Smooth muscle cell (in vitro differentiated cells): ENCODE data around the gene FKBP5. TPM values are rescaled to one million over a fixed set of nuclear protein-coding genes. Genes with fewer than 3 reads are reported as not detected.
A peak's percentile ranks its signal among the peaks of the same experiment; 100 is the strongest.
"Not testable (repeated sequence)": the region's sequence is repeated elsewhere in the genome, so short reads cannot be mapped to it uniquely, and the experiment has no call there.

ENCODE experiments used
- DNase-seq: peaks from one replicate; lab custom pipeline; 2025; ENCODE audit not compliant: unreplicated experiment; lab: John Stamatoyannopoulos, UW
- H2AFZ ChIP-seq: fragments of 200-600 bp; sonication (generic); 2 replicates; pipeline ENCODE4 v1.6.0; 2016; ENCODE audit warnings: antibody characterized with exemption, low read depth, mild to moderate bottlenecking
- H3F3A ChIP-seq: fragments of 200-600 bp; sonication (generic); 2 replicates; pipeline ENCODE4 v1.6.0; 2017; ENCODE audit warnings: antibody characterized with exemption, low read depth
- H3K27ac ChIP-seq: fragments of 200-600 bp; sonication (generic); 2 replicates; pipeline ENCODE4 v1.5.1; 2016; ENCODE audit warnings: low read depth, mild to moderate bottlenecking
- H3K27me3 ChIP-seq: fragments of 200-600 bp; sonication (generic); 2 replicates; pipeline ENCODE4 v1.6.1; 2016; ENCODE audit warnings: low read depth, mild to moderate bottlenecking
- H3K36me3 ChIP-seq: fragments of 200-600 bp; sonication (generic); 2 replicates; pipeline ENCODE4 v1.5.1; 2016; ENCODE audit warnings: low read depth
- H3K4me1 ChIP-seq: fragments of 200-600 bp; sonication (generic); 2 replicates; pipeline ENCODE4 v1.5.1; 2016; ENCODE audit warnings: low read depth
- H3K4me2 ChIP-seq: fragments of 200-600 bp; sonication (generic); 2 replicates; pipeline ENCODE4 v1.6.0; 2016; ENCODE audit warnings: mild to moderate bottlenecking
- H3K4me3 ChIP-seq: fragments of 200-600 bp; sonication (generic); 2 replicates; pipeline ENCODE4 v1.5.1; 2016; ENCODE audit warnings: mild to moderate bottlenecking
- H3K79me2 ChIP-seq: fragments of 200-600 bp; sonication (generic); 2 replicates; pipeline ENCODE4 v1.6.0; 2016; ENCODE audit warnings: low read depth, mild to moderate bottlenecking
- H3K9ac ChIP-seq: fragments of 200-600 bp; sonication (generic); 2 replicates; pipeline ENCODE4 v1.6.0; 2016; ENCODE audit warnings: low read depth
- H3K9me3 ChIP-seq: fragments of 200-600 bp; sonication (generic); replicated peaks from 2 replicates; pipeline ENCODE4 v1.5.1; 2016; ENCODE audit warnings: low read depth
- H4K20me1 ChIP-seq: fragments of 200-600 bp; sonication (generic); 2 replicates; pipeline ENCODE4 v1.6.0; 2016; ENCODE audit warnings: low read depth
- WGBS: methylation state at CpG from one replicate; pipeline ENCODE4 v1.1.7; 2016; ENCODE audit warnings: low lambda C conversion rate; 5-methylcytosine and 5-hydroxymethylcytosine counted together
- polyA plus RNA-seq: library from polyadenylated mRNA; unstranded; fragments of >200 nt; fragmentation: Nextera tagmentation; extraction: Ambion mirVana; gene quantifications from 2 replicates; pipeline ENCODE4 v1.2.1, GENCODE V29; 2016
- total RNA-seq: library from RNA; depleted of rRNA; stranded (reverse); fragments of >200 nt; gene quantifications from 2 replicates; pipeline ENCODE4 v1.2.3, GENCODE V29; 2014
- TF ChIP-seq, protein P1 (sequence below): fragments of 200-600 bp; sonication (generic); IDR thresholded peaks from 2 replicates; pipeline ENCODE4 v1.5.1; 2017; ENCODE audit warnings: borderline replicate concordance, mild to moderate bottlenecking, antibody characterized with exemption; ENCODE audit not compliant: insufficient read depth, poor library complexity, severe bottlenecking

The FKBP5 gene
- total and polyA plus RNA-seq, 2 experiments from 2014 or later, result 0.85 to 3.8 TPM

DNA sequence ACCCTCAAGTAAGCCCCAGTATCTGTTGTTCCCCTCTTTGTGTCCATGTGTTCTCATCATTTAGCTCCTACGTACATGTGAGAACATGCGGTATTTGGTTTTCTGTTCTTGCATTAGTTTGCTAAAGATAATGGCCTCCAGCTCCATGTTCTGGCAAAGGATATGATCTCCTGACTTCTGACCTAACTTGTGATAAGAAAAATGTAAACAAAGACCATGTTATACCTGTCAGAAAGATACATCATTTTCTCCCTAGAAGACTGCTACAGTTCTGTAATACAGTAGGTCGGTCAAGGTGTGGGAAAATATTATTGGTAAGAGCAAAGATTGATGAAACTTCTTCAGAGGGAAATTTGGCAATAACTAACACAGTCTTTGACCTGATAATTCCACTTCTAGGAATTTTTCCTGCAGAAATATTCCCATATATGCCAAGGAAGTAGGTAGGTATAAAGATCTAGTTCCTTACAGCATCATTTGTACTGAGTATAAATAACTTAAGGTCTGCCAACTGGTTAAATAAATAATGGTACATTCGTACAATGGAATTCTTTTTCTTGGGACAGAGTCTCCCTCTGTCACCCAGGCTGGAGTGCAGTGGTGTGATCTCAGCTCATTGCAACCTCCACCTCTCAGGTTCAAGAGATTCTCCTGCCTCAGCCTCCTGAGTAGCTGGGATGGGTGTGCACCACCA is 19.1 kb upstream of the FKBP5 start:
- H3K9ac ChIP-seq, result no peak overlapping the region
- WGBS, result 77% methylated on average over 4 of the region's 4 CpGs
- H3K4me3 ChIP-seq, result no peak overlapping the region
- TF ChIP-seq, protein P1, sequence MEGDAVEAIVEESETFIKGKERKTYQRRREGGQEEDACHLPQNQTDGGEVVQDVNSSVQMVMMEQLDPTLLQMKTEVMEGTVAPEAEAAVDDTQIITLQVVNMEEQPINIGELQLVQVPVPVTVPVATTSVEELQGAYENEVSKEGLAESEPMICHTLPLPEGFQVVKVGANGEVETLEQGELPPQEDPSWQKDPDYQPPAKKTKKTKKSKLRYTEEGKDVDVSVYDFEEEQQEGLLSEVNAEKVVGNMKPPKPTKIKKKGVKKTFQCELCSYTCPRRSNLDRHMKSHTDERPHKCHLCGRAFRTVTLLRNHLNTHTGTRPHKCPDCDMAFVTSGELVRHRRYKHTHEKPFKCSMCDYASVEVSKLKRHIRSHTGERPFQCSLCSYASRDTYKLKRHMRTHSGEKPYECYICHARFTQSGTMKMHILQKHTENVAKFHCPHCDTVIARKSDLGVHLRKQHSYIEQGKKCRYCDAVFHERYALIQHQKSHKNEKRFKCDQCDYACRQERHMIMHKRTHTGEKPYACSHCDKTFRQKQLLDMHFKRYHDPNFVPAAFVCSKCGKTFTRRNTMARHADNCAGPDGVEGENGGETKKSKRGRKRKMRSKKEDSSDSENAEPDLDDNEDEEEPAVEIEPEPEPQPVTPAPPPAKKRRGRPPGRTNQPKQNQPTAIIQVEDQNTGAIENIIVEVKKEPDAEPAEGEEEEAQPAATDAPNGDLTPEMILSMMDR, result no peak
- no peaks in the 10 kb centered on the region for H3K9me3 ChIP-seq
- no peak overlapping the region for H3K27ac ChIP-seq
- H3K4me2 ChIP-seq, result no peak overlapping the region
- no peaks in the 10 kb centered on the region for H3K79me2 ChIP-seq
- H3K27me3 ChIP-seq, result no peaks in the 10 kb centered on the region
- H3F3A ChIP-seq, result no peaks in the 10 kb centered on the region
- DNase-seq, result no peak
- H3K36me3 ChIP-seq, result no peaks in the 10 kb centered on the region
- peaks cover 4% of the 10 kb centered on the region for H3K4me1 ChIP-seq
- no peaks in the 10 kb centered on the region for H4K20me1 ChIP-seq
- H2AFZ ChIP-seq, result no peak overlapping the region

DNA sequence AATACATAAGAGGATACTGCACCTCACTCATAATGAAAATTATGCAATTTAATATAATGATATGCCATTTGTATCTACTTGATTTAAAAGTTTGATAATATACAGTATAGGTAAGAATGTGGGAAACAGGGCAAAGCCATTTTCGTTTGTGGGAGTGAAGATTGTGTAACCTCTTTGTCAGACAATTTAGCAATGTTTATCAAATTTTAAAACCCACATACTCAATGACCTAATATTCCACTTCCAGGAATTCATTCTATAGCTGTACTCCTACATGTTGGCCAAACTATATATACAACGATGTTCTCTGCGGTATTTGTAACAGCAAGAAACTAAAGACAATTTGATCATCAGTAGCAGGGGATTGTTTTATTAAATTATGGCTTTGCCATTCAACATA is 17.8 kb upstream of the FKBP5 start:
- no peaks in the 10 kb centered on the region for H3K9me3 ChIP-seq
- no peaks in the 10 kb centered on the region for H3F3A ChIP-seq
- H2AFZ ChIP-seq, result no peak overlapping the region
- no peak overlapping the region for H3K9ac ChIP-seq
- peaks cover 4% of the 10 kb centered on the region for H3K4me1 ChIP-seq
- TF ChIP-seq, protein P1, result no peak
- no peaks in the 10 kb centered on the region for H3K36me3 ChIP-seq
- WGBS, result 37% methylated on average over 3 of the region's 3 CpGs
- H3K4me2 ChIP-seq, result peak overlapping the region; percentile 59
- no peak overlapping the region for H3K27ac ChIP-seq
- H3K79me2 ChIP-seq, result no peaks in the 10 kb centered on the region
- H3K4me3 ChIP-seq, result no peak overlapping the region
- no peak for DNase-seq
- no peaks in the 10 kb centered on the region for H3K27me3 ChIP-seq
- no peaks in the 10 kb centered on the region for H4K20me1 ChIP-seq

DNA sequence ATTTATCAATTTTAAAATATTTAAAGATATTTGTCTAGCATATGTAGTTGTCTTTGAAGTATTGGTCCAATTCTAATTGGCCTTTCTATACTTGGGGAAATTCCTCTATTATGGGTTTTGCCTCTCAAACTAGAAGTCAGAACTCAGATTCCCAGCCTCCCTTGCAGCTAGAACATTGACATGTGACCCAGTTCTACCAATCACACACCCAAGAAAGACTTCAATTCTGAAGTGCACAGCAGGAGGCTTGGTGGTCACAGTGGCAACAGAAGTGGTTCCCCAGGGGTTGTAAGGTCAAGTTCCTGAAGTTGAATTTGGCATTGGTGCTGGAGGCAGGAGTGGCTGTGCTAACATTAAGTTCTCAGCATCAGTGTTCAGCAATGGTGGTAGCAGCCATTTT is 14.8 kb upstream of the FKBP5 start:
- Histone ChIP-seq H3K4me2 (no peak overlapping the region), H3K27me3 (no peaks in the 10 kb centered on the region), H3K4me3 (no peak overlapping the region), H3K4me1 (peaks cover 4% of the 10 kb centered on the region), H3K36me3 (no peaks in the 10 kb centered on the region), H3K79me2 (no peaks in the 10 kb centered on the region), H3F3A (no peaks in the 10 kb centered on the region), H3K9me3 (no peaks in the 10 kb centered on the region), H3K27ac (no peak overlapping the region), H4K20me1 (no peaks in the 10 kb centered on the region), H2AFZ (no peak overlapping the region), H3K9ac (no peak overlapping the region)
- TF ChIP-seq, protein P1, result no peak
- DNase-seq, result no peak

DNA sequence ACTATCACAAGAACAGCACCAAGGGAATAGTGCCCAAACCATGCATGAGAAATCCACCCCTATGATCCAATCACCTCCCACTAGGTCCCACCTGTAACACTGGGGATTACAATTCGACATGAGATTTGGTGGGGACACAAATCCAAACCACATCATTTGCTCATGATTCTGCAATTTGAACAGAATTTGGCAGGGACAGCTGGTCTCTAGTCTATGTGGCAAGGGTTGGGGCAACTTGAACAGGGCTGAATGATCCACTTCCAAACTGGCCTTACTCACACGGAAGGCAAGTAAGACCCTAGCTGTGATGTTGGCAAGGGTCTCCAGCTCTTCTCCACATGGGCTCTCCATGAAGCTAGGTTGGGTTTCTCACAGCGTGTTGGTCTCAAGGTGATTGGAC is 10.1 kb upstream of the FKBP5 start:
- TF ChIP-seq, protein P1, result no peak
- Histone ChIP-seq H4K20me1 (no peaks in the 10 kb centered on the region), H3K79me2 (no peaks in the 10 kb centered on the region), H3K36me3 (no peaks in the 10 kb centered on the region), H2AFZ (no peak overlapping the region), H3K27me3 (no peaks in the 10 kb centered on the region), H3K4me2 (no peak overlapping the region), H3K9ac (no peak overlapping the region), H3F3A (no peaks in the 10 kb centered on the region), H3K4me1 (no peaks in the 10 kb centered on the region), H3K4me3 (no peak overlapping the region), H3K27ac (no peak overlapping the region), H3K9me3 (no peaks in the 10 kb centered on the region)
- DNase-seq, result no peak
- WGBS, result 90% methylated on average over 3 of the region's 3 CpGs

DNA sequence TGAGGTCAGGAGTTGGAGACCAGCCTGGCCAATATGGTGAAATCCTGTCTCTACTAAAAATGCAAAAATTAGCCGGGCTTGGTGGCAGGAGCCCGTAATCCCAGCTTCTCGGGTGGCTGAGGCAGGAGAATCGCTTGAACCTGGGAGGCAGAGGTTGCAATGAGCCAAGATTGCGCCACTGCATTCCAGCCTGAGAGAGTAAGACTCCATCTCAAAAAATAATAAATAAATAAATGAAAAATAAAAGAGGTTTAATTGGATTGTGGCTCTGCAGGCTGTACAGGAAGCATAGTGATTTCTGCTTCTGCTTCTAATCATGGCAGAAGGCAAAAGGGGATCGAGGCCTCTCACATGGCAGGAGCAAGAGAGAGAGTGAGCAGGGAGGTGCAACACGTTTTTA is 9.7 kb upstream of the FKBP5 start:
- 91% methylated on average over 7 of the region's 7 CpGs for WGBS
- H3F3A ChIP-seq, H3K27me3 ChIP-seq, H3K9ac ChIP-seq, H4K20me1 ChIP-seq, H3K4me1 ChIP-seq, H3K27ac ChIP-seq, DNase-seq, H3K36me3 ChIP-seq, H2AFZ ChIP-seq, H3K4me3 ChIP-seq, H3K4me2 ChIP-seq, H3K9me3 ChIP-seq, H3K79me2 ChIP-seq: not testable (repeated sequence)
